Non-pigmented ciliary epithelial cell (primary cell): ENCODE data around the gene RHOJ.
"Not testable (repeated sequence)": the region's sequence is repeated elsewhere in the genome, so short reads cannot be mapped to it uniquely, and the experiment has no call there.

Experiments used
- DNase-seq: peaks from one replicate; pipeline ENCODE4 v3.0.0-alpha.2; 2010; ENCODE audit warnings: low read depth

RHOJ gene

GRCh38 chr14:63204407-63205043 lies at the start of gene RHOJ:
TSS of gene RHOJ (plus strand) at chr14:63204443. CDS start at chr14:63204870, 427 bp downstream.
- no peak for DNase-seq

- no peak for DNase-seq
Observed at GRCh38 chr14:63155511-63156185, 48.6 kb upstream of the RHOJ start.

GRCh38 chr14:63157195-63157594 lies 47.0 kb upstream of the RHOJ start:
- no peak for DNase-seq

GRCh38 chr14:63163306-63163705 lies 40.9 kb upstream of the RHOJ start:
- DNase-seq = no peak

- no peak for DNase-seq
Observed at GRCh38 chr14:63164108-63164683, 40.0 kb upstream of the RHOJ start.

DNA sequence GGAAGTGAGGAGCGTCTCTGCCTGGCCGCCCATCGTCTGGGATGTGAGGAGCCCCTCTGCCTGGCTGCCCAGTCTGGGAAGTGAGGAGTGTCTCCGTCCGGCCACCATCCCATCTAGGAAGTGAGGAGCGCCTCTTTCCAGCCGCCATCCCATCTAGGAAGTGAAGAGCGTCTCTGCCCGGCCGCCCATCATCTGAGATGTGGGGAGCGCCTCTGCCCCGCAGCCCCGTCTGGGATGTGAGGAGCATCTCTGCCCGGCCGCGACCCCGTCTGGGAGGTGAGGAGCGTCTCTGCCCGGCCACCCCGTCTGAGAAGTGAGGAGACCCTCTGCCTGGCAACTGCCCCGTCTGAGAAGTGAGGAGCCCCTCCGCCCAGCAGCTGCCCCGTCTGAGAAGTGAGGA lies 39.0 kb upstream of the RHOJ start:
- DNase-seq = not testable (repeated sequence)

DNA sequence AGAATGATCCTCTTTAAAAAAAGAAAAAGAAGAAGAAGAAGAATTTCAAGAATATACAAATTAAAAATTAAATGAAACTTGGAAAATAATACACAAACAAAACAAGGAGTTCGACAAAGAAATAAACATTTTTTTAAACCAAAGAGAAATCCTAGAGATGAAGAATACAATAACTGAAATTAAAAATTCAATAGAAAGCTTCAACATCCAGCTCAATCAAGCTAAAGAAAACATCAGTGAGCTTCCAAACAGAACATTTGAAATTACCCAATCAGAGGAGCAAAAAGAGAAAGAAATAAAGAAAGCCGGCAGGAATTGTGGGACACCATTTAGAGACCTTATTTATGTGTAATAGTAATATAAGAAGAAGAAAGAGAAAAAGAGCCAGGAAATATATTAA lies 37.2 kb upstream of the RHOJ start:
- DNase-seq = no peak

DNA sequence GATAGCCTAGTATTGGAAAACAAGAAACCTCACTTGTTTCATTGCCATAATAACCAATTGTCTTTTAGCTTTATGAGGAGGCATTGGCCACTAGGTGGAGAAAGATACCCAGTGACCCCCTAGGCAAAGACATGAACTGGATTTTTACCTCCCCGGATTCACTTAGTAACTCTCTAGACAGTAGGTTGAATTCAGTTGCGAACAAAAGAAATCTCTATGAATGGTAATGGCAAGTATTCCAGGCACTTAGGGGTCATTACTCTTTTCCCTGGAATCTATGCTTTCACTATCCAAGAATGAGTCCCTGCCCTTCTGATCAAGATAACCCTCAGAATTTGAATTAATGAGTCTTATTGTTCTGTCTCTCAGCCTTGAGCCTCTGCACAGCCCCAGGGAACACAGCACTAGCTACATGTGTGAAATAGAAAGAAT lies 29.5 kb upstream of the RHOJ start:
- DNase-seq = peak; percentile 73

DNA sequence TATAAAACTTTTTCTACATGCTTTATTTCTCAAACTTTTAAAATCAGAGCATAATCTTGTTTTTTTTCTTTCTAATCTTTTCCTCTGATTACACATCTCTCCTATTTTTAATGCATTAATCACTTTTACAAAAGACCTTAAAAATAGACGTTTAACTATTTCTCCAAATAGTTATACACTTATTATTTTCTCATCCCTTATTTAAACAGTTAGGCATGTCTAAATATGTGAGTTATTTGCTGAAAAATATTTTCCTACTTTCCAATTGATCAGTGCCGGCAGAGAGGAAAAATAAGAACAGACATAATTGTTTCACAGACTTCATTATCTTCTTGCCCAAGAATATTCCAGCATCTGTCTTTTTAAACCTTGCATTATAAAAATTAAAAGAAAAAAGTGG lies 28.7 kb upstream of the RHOJ start:
- no peak for DNase-seq

GRCh38 chr14:63178912-63179311 lies 25.3 kb upstream of the RHOJ start:
- no peak for DNase-seq

GRCh38 chr14:63179383-63179782 lies 24.9 kb upstream of the RHOJ start:
- no peak for DNase-seq

- DNase-seq = no peak
Observed at GRCh38 chr14:63180011-63180410, 24.2 kb upstream of the RHOJ start.

- no peak for DNase-seq
Observed at GRCh38 chr14:63182968-63183367, 21.3 kb upstream of the RHOJ start.

DNA sequence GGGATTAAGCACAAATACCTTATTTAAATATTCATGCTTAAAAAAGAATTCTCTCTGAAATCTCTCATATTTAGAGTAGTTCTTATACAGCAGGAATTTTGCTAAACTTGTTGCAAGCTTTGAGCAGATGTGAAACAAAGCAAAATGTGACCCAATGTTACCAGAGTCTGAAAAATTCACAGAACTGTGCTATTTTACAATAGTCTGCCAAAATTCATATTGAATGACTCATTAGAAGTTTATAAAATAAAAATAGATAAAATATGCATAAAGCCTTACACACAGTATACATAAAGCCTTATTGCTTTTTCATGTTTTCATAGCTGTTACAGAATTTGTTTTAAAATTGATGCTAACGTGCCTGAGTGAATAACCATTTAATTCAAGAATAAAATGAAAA lies 17.8 kb upstream of the RHOJ start:
- DNase-seq = no peak

DNA sequence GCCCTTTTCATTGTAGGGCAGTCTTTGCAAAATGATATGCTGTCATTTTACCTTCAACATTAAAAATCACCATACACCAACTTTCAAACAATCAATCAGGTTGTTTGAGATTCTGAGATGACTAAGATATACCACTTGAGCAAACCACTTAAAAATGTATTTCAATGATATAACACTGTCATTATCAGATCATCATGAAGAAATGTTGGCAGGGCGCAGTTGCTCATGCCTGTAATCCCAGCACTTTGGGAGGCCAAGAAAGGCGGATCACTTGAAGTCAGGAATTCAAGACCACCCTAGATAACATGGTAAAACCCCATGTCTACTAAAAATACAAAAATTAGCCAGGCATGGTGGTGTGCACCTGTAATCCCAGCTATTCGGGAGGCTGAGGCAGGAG lies 13.0 kb upstream of the RHOJ start:
- DNase-seq = no peak

GRCh38 chr14:63192085-63192484 lies 12.2 kb upstream of the RHOJ start:
- DNase-seq = no peak

DNA sequence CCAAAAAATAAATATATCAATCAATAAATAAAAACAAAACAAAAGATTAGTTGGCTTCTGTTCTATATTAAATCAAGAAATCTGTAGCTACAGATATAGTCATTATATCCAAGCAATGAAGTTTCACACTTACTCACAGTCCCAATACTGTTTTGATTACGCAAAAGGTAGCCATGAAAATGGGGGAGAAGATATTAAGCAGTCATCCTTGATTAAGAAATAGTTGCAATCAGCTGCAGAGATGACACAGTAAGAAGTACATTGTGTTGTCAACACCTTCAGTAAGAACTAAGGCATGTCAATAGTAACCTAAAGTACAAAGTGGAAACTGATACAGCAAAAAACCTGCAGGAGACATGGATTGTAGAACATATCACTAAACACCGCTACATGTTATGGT lies 11.0 kb upstream of the RHOJ start:
- no peak for DNase-seq

GRCh38 chr14:63200035-63200740 lies 4.1 kb upstream of the RHOJ start:
- DNase-seq = no peak

GRCh38 chr14:63200767-63201166 lies 3.5 kb upstream of the RHOJ start:
- no peak for DNase-seq

DNA sequence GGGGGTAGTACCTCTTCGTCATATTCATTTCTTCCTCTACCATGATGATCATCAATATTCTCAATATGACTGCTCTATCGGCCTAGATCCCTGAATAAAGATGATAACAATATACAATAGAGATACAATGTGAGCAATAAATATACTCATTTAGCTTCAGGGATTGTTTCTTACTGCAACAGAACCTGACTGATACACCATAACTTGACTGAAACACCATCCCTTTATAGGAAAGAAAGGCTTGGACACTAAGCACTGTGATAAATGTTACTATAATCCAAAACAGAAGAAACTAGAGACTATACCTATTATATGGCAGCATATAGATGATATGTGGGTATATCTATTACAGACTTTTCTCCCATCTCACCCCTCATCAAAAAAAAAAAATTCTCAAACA lies 1.2 kb upstream of the RHOJ start:
- no peak for DNase-seq

- peak; percentile 94 for DNase-seq
Observed at GRCh38 chr14:63203618-63204406, 431 bp upstream of the RHOJ start.

GRCh38 chr14:63205044-63205575 lies 867 bp downstream of the RHOJ start:
- DNase-seq = no peak
